Measurements from ENCODE around the gene MAPT. TPM values are rescaled to one million over a fixed set of nuclear protein-coding genes. Genes with fewer than 3 reads are reported as not detected.

MAPT gene
- total and polyA plus RNA-seq, 2 of the 13 experiments (the other 11 are each of a cell fraction or from before 2014, with no cell fraction given): 2.1 to 2.8 TPM

DNA sequence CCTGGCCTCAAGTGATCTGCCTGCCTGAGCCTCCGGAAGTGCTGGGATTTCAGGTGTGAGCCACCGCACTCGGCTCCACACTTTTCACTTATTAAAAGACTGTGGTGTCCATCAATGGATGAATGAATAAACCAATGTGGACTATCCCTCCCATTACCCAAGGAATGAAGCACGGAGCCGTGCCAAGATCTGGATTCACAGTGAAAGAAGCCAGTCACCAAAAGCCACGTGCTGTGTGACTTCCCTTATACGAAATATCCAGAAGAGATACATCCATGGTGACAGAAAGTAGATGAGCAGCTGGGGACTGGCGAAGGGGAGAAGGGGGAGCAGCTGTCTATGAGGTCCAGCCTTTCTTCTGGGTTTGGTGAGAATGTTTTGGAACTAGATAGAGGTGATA is 56.5 kb downstream of the MAPT start (continued):
- no peak for TF ChIP-seq ETV5 (CRISPR knock-in tag; IDR thresholded peaks at IDR 0.05; ENCODE audit: borderline replicate concordance)
- no peak for TF ChIP-seq FOXM1 (CRISPR knock-in tag; IDR thresholded peaks at IDR 0.05)
- no peak for TF ChIP-seq MTA1 (CRISPR knock-in tag; IDR thresholded peaks at IDR 0.05; ENCODE audit: borderline replicate concordance)

DNA sequence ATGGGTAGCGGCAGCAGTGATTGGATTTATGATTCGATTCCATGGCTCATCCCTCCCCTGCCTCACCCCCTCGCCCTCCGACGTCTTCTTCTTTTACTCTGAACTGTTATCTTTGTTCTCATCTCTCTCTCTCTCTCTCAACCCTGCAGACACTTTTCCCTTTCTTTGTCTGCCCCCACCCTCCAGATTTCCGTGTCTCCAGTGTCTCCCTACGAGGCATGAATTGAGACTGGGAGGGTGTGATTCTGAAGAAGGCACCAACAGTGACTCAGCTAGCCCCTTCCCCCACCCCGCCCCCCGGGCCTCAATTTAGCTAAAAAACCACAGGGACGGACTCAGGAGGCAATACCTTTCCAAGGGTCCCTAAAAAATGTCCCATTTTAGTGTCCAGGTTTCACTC is 57.0 kb downstream of the MAPT start:
- DNase-seq (ENCODE audit: low spot score) (no peak), ATAC-seq (no peak), FAIRE-seq (no peak)
- no peaks in the 10 kb centered on the region for H3K36me3 ChIP-seq (replicated peaks in 1 of 2; ENCODE audit: control insufficient read depth in 1 of 2, insufficient read depth in 2 of 2, low read length in 2 of 2)
- H3K4me2 ChIP-seq (ENCODE audit: low read depth, low read length): no peak overlapping the region
- H3K27me3 ChIP-seq (ENCODE audit: control insufficient read depth in 1 of 2, insufficient read depth in 2 of 2, low read length in 2 of 2): peaks cover 4 to 12% of the 10 kb centered on the region in 2 experiments; a peak in 4 of 5 replicates
- no peaks in the 10 kb centered on the region for H4K20me1 ChIP-seq (ENCODE audit: insufficient read depth, low read length)
- ChIA-PET CTCF (ENCODE audit: low intra/inter-chr PET ratio, low total read pairs) (no interaction called here), POLR2A (no interaction called here)
- H3K9me3 ChIP-seq (ENCODE audit: low read length): no peaks in the 10 kb centered on the region
- H3K27ac ChIP-seq (ENCODE audit: extremely low read length, insufficient read depth, low read length): no peak overlapping the region
- no peak overlapping the region for H3K9ac ChIP-seq (ENCODE audit: insufficient read depth, low read depth, low read length)
- no TSS peak for BruUV-seq (replicated peaks)
- peaks cover 15% of the 10 kb centered on the region for H3K4me1 ChIP-seq (ENCODE audit: insufficient read depth, low read length)
- H3K79me2 ChIP-seq (ENCODE audit: insufficient read depth, low read length): no peaks in the 10 kb centered on the region
- no peak for TF ChIP-seq ZNF468 (CRISPR knock-in tag; IDR thresholded peaks at IDR 0.05)
- no peak for TF ChIP-seq CREB1 (IDR thresholded peaks at IDR 0.05)
- TF ChIP-seq CREB1 (CRISPR knock-in tag; IDR thresholded peaks at IDR 0.05): no peak
- no peak for TF ChIP-seq KDM6A (CRISPR knock-in tag; IDR thresholded peaks at IDR 0.05; ENCODE audit: low read depth)
- no peak for TF ChIP-seq ZNF782 (CRISPR knock-in tag; IDR thresholded peaks at IDR 0.05; ENCODE audit: borderline replicate concordance)
- no peak for TF ChIP-seq SATB2 (CRISPR knock-in tag; IDR thresholded peaks at IDR 0.05)
- no peak for TF ChIP-seq ZNF33B (CRISPR knock-in tag; IDR thresholded peaks at IDR 0.05)
- H3K4me3 ChIP-seq (replicated peaks in 1 of 3; ENCODE audit: insufficient read depth in 1 of 3, low read depth in 2 of 3, low read length in 3 of 3): no peak overlapping the region
- intact Hi-C loops (cut with micrococcal nuclease; ENCODE audit: unreplicated experiment) (no loop called here), in situ Hi-C loops (cut with HindIII; ENCODE audit: extremely low pct_ligation_motif_present, low pct_unique_long_range_greater_than_20kb) (no loop called here)
- no peak overlapping the region for H2AFZ ChIP-seq (ENCODE audit: low read length)
- WGBS (ENCODE audit: low lambda C conversion rate): 39% methylated on average over 10 of the region's 10 CpGs

DNA sequence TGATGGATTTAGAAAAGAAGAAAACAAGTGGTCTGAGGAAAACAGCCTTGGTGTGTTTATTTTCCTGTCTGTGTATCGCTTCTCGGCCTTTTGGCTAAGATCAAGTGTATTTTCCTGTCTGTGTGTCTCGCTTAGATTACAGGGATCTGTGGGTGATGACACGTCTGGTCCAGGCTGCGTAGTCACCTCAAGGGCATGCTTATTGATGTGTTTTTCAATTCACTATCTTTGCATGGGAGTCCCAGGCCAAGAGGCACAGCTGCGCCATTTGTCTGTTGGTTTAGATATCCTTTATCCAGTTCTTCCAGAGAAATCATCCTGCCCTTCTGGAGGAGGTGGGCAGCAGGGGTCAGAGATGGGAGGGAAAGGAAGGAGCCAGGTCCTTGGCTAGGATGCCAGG is 57.6 kb downstream of the MAPT start:
- H3K4me1 ChIP-seq (ENCODE audit: insufficient read depth, low read length): peaks cover 15% of the 10 kb centered on the region
- no peak overlapping the region for H3K27ac ChIP-seq (ENCODE audit: extremely low read length, insufficient read depth, low read length)
- H3K9me3 ChIP-seq (ENCODE audit: low read length): no peaks in the 10 kb centered on the region
- no peak for ATAC-seq
- H3K4me3 ChIP-seq (replicated peaks in 1 of 3; ENCODE audit: insufficient read depth in 1 of 3, low read depth in 2 of 3, low read length in 3 of 3): no peak overlapping the region
- H3K4me2 ChIP-seq (ENCODE audit: low read depth, low read length): no peak overlapping the region
- H3K79me2 ChIP-seq (ENCODE audit: insufficient read depth, low read length): no peaks in the 10 kb centered on the region
- H3K9ac ChIP-seq (ENCODE audit: insufficient read depth, low read depth, low read length): no peak overlapping the region
- no peak overlapping the region for H2AFZ ChIP-seq (ENCODE audit: low read length)
- no TSS peak for BruUV-seq (replicated peaks)
- in situ Hi-C loops (cut with HindIII; ENCODE audit: extremely low pct_ligation_motif_present, low pct_unique_long_range_greater_than_20kb): no loop called here
- ChIA-PET POLR2A (no interaction called here), CTCF (ENCODE audit: low intra/inter-chr PET ratio, low total read pairs) (no interaction called here)
- no peak for DNase-seq (ENCODE audit: low spot score)
- intact Hi-C loops (cut with micrococcal nuclease; ENCODE audit: unreplicated experiment): no loop called here
- H3K36me3 ChIP-seq (replicated peaks in 1 of 2; ENCODE audit: control insufficient read depth in 1 of 2, insufficient read depth in 2 of 2, low read length in 2 of 2): no peaks in the 10 kb centered on the region
- H4K20me1 ChIP-seq (ENCODE audit: insufficient read depth, low read length): no peaks in the 10 kb centered on the region
- 53% methylated on average over 6 of the region's 6 CpGs for WGBS (ENCODE audit: low lambda C conversion rate)
- peaks cover 4 to 12% of the 10 kb centered on the region in 2 experiments; a peak in 4 of 5 replicates for H3K27me3 ChIP-seq (ENCODE audit: control insufficient read depth in 1 of 2, insufficient read depth in 2 of 2, low read length in 2 of 2)
- no peak for FAIRE-seq
- TF ChIP-seq TAF15 (IDR thresholded peaks at IDR 0.05; ENCODE audit: low read depth, low read length, poor library complexity, severe bottlenecking): no peak
- no peak for TF ChIP-seq ZNF460 (CRISPR knock-in tag; IDR thresholded peaks at IDR 0.05; ENCODE audit: borderline replicate concordance)
- TF ChIP-seq ZSCAN9 (CRISPR knock-in tag; IDR thresholded peaks at IDR 0.05; ENCODE audit: borderline replicate concordance): no peak
- no peak for TF ChIP-seq RBFOX2 (IDR thresholded peaks at IDR 0.05; ENCODE audit: low read depth, low read length)
- no peak for TF ChIP-seq GTF3A (CRISPR knock-in tag; conservative IDR thresholded peaks at IDR 0.05)
- TF ChIP-seq ZNF792 (CRISPR knock-in tag; IDR thresholded peaks at IDR 0.05): no peak
- TF ChIP-seq GATAD1 (CRISPR knock-in tag; IDR thresholded peaks at IDR 0.05): no peak
- no peak for TF ChIP-seq ZMYM2 (CRISPR knock-in tag; IDR thresholded peaks at IDR 0.05)
- TF ChIP-seq KLF16 (CRISPR knock-in tag; IDR thresholded peaks at IDR 0.05): no peak

Data from HepG2 (cell line).